H1 (cell line): ENCODE data around the gene RNASET2. TPM values are rescaled to one million over a fixed set of nuclear protein-coding genes. Genes with fewer than 3 reads are reported as not detected.

Experiments used
- CTCF ChIA-PET: fragments of 300-600 bp; sonication (Branson Sonifier 250); formaldehyde crosslinking; loops from one replicate; lab custom pipeline; 2021; ENCODE audit not compliant: partially characterized antibody; lab: Charles Lee
- POLR2A ChIA-PET: fragments of 300-600 bp; sonication (Branson Sonifier 250); formaldehyde crosslinking; loops from one replicate; lab custom pipeline; 2021; ENCODE audit warnings: inconsistent platforms; ENCODE audit not compliant: partially characterized antibody; lab: Charles Lee
- DNase-seq, 2 experiments: peaks; one replicate each; pipeline versions ENCODE4 v3.0.0 to v3.0.0-alpha.2; 2010 to 2022; ENCODE audit warnings: low spot score in 2 of 2, low read depth in 1 of 2, mixed read lengths in 1 of 2
- FAIRE-seq: peaks from 2 replicates; lab custom pipeline; 2011; peaks lifted over from hg19 to GRCh38; lab: Jason Lieb, UNC
- H2AFZ ChIP-seq: 2 replicates; pipeline ENCODE4 v1.8.1; 2012; ENCODE audit warnings: low read length, inconsistent platforms
- H2AK5ac ChIP-seq: 2 replicates; pipeline ENCODE4 v1.6.1; 2013; ENCODE audit warnings: low read depth, low read length
- H2BK120ac ChIP-seq: replicated peaks from 2 replicates; pipeline ENCODE3; 2013; ENCODE audit warnings: low read depth, low read length, inconsistent platforms
- H2BK12ac ChIP-seq: 2 replicates; pipeline ENCODE4 v1.6.1; 2013; ENCODE audit warnings: low read depth, low read length
- H2BK15ac ChIP-seq: 2 replicates; pipeline ENCODE4 v1.6.1; 2013; ENCODE audit warnings: low read length
- H2BK20ac ChIP-seq: 2 replicates; pipeline ENCODE4 v1.6.1; 2013; ENCODE audit warnings: low read length
- H2BK5ac ChIP-seq: 2 replicates; pipeline ENCODE4 v1.6.1; 2013; ENCODE audit warnings: low read depth, low read length
- H3K14ac ChIP-seq: 2 replicates; pipeline ENCODE4 v1.6.1; 2013; ENCODE audit warnings: inconsistent platforms; ENCODE audit not compliant: insufficient read length
- H3K18ac ChIP-seq: 2 replicates; pipeline ENCODE4 v1.6.1; 2013; ENCODE audit warnings: low read length; ENCODE audit errors: extremely low read depth
- H3K23ac ChIP-seq: 2 replicates; pipeline ENCODE4 v1.6.1; 2013; ENCODE audit warnings: inconsistent platforms; ENCODE audit not compliant: insufficient read length
- H3K23me2 ChIP-seq: 2 replicates; pipeline ENCODE4 v1.6.1; 2013; ENCODE audit warnings: low read depth, low read length
- H3K27ac ChIP-seq: 2 replicates; pipeline ENCODE4 v1.6.1; 2011; ENCODE audit warnings: low read depth, low read length, inconsistent platforms
- H3K27me3 ChIP-seq, 4 experiments: replicated peaks in 1 of 4; 1 replicate in 1 of 4; 2 replicates in 3 of 4; pipeline versions ENCODE4 v1.6.1 to v1.8.1; 2011 to 2013; ENCODE audit warnings: low read length in 3 of 4, mild to moderate bottlenecking in 3 of 4, inconsistent platforms in 2 of 4, mixed read lengths in 2 of 4, moderate library complexity in 1 of 4; ENCODE audit not compliant: control insufficient read depth in 3 of 4, insufficient read depth in 3 of 4; ENCODE audit errors: extremely low read depth in 1 of 4
- H3K36me3 ChIP-seq, 4 experiments: 2 replicates each; pipeline versions ENCODE4 v1.6.1 to v1.8.1; 2011 to 2013; ENCODE audit warnings: mild to moderate bottlenecking in 4 of 4, low read length in 3 of 4, moderate library complexity in 2 of 4, control low read depth in 1 of 4, inconsistent platforms in 1 of 4; ENCODE audit not compliant: insufficient read depth in 4 of 4, control insufficient read depth in 2 of 4
- H3K4ac ChIP-seq: replicated peaks from 2 replicates; pipeline ENCODE3; 2013; ENCODE audit warnings: low read length, low read depth, mixed read lengths, inconsistent platforms; ENCODE audit not compliant: insufficient read length
- H3K4me1 ChIP-seq, 4 experiments: replicated peaks in 1 of 4; 1 replicate in 1 of 4; 2 replicates in 3 of 4; pipeline versions ENCODE4 v1.6.1 to v1.8.1; 2011 to 2013; ENCODE audit warnings: low read length in 3 of 4, inconsistent platforms in 2 of 4, mixed read lengths in 1 of 4; ENCODE audit not compliant: insufficient read depth in 4 of 4, control insufficient read depth in 3 of 4
- H3K4me2 ChIP-seq, 2 experiments: 2 replicates each; pipeline versions ENCODE4 v1.6.1 to v1.8.1; 2011 to 2013; ENCODE audit warnings: low read depth in 2 of 2, low read length in 2 of 2, control low read depth in 1 of 2, inconsistent platforms in 1 of 2, mild to moderate bottlenecking in 1 of 2; ENCODE audit not compliant: insufficient read depth in 1 of 2
- H3K4me3 ChIP-seq, 4 experiments: fragments of 200-600, 300-600 bp in 1 of 4; sonication (generic), shearing (Covaris generic), sonication (Bioruptor Twin) in 1 of 4; 2 replicates each; pipeline versions ENCODE4 v1.5.1 to v1.8.1; 2011 to 2016; ENCODE audit warnings: low read length in 4 of 4, low read depth in 3 of 4, control low read depth in 2 of 4, inconsistent platforms in 2 of 4, mild to moderate bottlenecking in 2 of 4, mixed read lengths in 1 of 4, moderate library complexity in 1 of 4; ENCODE audit not compliant: insufficient read depth in 2 of 4; ENCODE audit errors: extremely low read depth in 1 of 4
- H3K56ac ChIP-seq: replicated peaks from 2 replicates; pipeline ENCODE3; 2013; ENCODE audit warnings: low read depth, mild to moderate bottlenecking, mixed read lengths, low read length, inconsistent platforms; ENCODE audit not compliant: insufficient read length
- H3K79me1 ChIP-seq: 2 replicates; pipeline ENCODE4 v1.6.1; 2013; ENCODE audit warnings: low read depth, low read length, control low read depth
- H3K79me2 ChIP-seq, 2 experiments: 2 replicates each; pipeline versions ENCODE4 v1.6.1 to v1.8.1; 2012 to 2013; ENCODE audit warnings: low read length in 2 of 2, mild to moderate bottlenecking in 2 of 2, inconsistent platforms in 1 of 2; ENCODE audit not compliant: insufficient read depth in 2 of 2, control insufficient read depth in 1 of 2
- H3K9ac ChIP-seq, 4 experiments: replicated peaks in 1 of 4; 1 replicate in 1 of 4; 2 replicates in 3 of 4; pipeline versions ENCODE4 v1.6.1 to v1.8.1; 2011 to 2013; ENCODE audit warnings: low read depth in 3 of 4, low read length in 3 of 4, control low read depth in 2 of 4, mild to moderate bottlenecking in 2 of 4, moderate library complexity in 2 of 4, inconsistent platforms in 1 of 4; ENCODE audit errors: extremely low read depth in 1 of 4
- H3K9me3 ChIP-seq, 2 experiments: 2 replicates each; pipeline versions ENCODE4 v1.6.1 to v1.8.1; 2012 to 2013; ENCODE audit warnings: mild to moderate bottlenecking in 2 of 2, moderate library complexity in 2 of 2, control low read depth in 1 of 2, inconsistent platforms in 1 of 2, low read depth in 1 of 2, low read length in 1 of 2, mixed read lengths in 1 of 2; ENCODE audit not compliant: insufficient read depth in 2 of 2
- H4K20me1 ChIP-seq, 2 experiments: replicated peaks in 1 of 2; 2 replicates each; pipeline versions ENCODE3 to v1.8.1; 2011 to 2013; ENCODE audit warnings: inconsistent platforms in 2 of 2, low read length in 2 of 2, mild to moderate bottlenecking in 1 of 2; ENCODE audit not compliant: insufficient read depth in 2 of 2, control insufficient read depth in 1 of 2
- H4K5ac ChIP-seq: 2 replicates; pipeline ENCODE4 v1.6.1; 2013; ENCODE audit warnings: low read length, low read depth, mixed read lengths, inconsistent platforms; ENCODE audit not compliant: insufficient read length
- H4K8ac ChIP-seq: 2 replicates; pipeline ENCODE4 v1.8.0; 2013; ENCODE audit warnings: mild to moderate bottlenecking, moderate library complexity, low read length, inconsistent platforms; ENCODE audit not compliant: insufficient read depth; ENCODE audit errors: extremely low read depth
- H4K91ac ChIP-seq: replicated peaks from 2 replicates; pipeline ENCODE3; 2013; ENCODE audit warnings: low read length, mixed read lengths, inconsistent platforms; ENCODE audit not compliant: insufficient read length
- BRCA1 ChIP-seq: IDR thresholded peaks from 2 replicates; pipeline ENCODE4 v1.6.1; 2012; ENCODE audit warnings: low read depth, low read length, improper control_type of control experiment
- CBX5 ChIP-seq: fragments of 300-800, 300-1000 bp; sonication (generic); IDR thresholded peaks from 2 replicates; pipeline ENCODE4 v1.7.1; 2016; ENCODE audit warnings: antibody characterized with exemption, low read length, low read depth
- CHD2 ChIP-seq: IDR thresholded peaks from 2 replicates; pipeline ENCODE4 v1.6.1; 2012; ENCODE audit warnings: low read length, improper control_type of control experiment
- EP300 ChIP-seq, 2 experiments: IDR thresholded peaks; 1 replicate in 1 of 2; 2 replicates in 1 of 2; pipeline ENCODE4 v1.6.1; 2011 to 2012; ENCODE audit warnings: low read depth in 2 of 2, low read length in 2 of 2, mild to moderate bottlenecking in 2 of 2, borderline replicate concordance in 1 of 2, inconsistent platforms in 1 of 2, moderate library complexity in 1 of 2
- HDAC2 ChIP-seq, 2 experiments: fragments of 300-600 bp in 1 of 2; sonication (generic) in 1 of 2; IDR thresholded peaks; 2 replicates each; pipeline ENCODE4 v1.6.1; 2011 to 2012; ENCODE audit warnings: low read depth in 2 of 2, low read length in 2 of 2, mild to moderate bottlenecking in 2 of 2, moderate library complexity in 2 of 2, borderline replicate concordance in 1 of 2, inconsistent platforms in 1 of 2
- KDM1A ChIP-seq: fragments of 200-600, 300-600 bp; sonication (generic); IDR thresholded peaks from 2 replicates; pipeline ENCODE4 v1.7.1; 2016; ENCODE audit warnings: mild to moderate bottlenecking, low read length, borderline replicate concordance
- NRF1 ChIP-seq: IDR thresholded peaks from 2 replicates; pipeline ENCODE4 v1.6.1; 2011; ENCODE audit warnings: mild to moderate bottlenecking, low read depth, low read length, improper control_type of control experiment
- POLR2A ChIP-seq, 2 experiments: IDR thresholded peaks; 1 replicate in 1 of 2; 2 replicates in 1 of 2; pipeline ENCODE4 v1.6.1; 2011; ENCODE audit warnings: low read depth in 2 of 2, low read length in 2 of 2, mild to moderate bottlenecking in 2 of 2; ENCODE audit errors: control extremely low read depth in 1 of 2
- RXRA ChIP-seq: IDR thresholded peaks from 2 replicates; pipeline ENCODE4 v1.6.1; 2011; ENCODE audit warnings: low read depth, mild to moderate bottlenecking, low read length, moderate library complexity; ENCODE audit not compliant: insufficient read depth
- SRF ChIP-seq: IDR thresholded peaks from 2 replicates; pipeline ENCODE4 v1.6.1; 2011; ENCODE audit warnings: mild to moderate bottlenecking, low read depth, low read length, moderate library complexity
- SUZ12 ChIP-seq: fragments of 200-600 bp; sonication (generic); IDR thresholded peaks from 2 replicates; pipeline ENCODE4 v1.6.1; 2012; ENCODE audit warnings: mild to moderate bottlenecking, inconsistent platforms, low read length, moderate library complexity, mixed read lengths
- YY1 ChIP-seq: IDR thresholded peaks from 2 replicates; pipeline ENCODE4 v1.6.1; 2011; ENCODE audit warnings: low read depth, mild to moderate bottlenecking, low read length
- WGBS, 2 experiments: shearing (Covaris generic) in 1 of 2; methylation state at CpG; one replicate each; pipeline versions ENCODE4 v1.1.6 to v1.1.7; 2013 to 2015; ENCODE audit warnings: low lambda C conversion rate in 2 of 2, mixed read lengths in 2 of 2, inconsistent platforms in 1 of 2, low coverage in 1 of 2, missing lambda C conversion rate in 1 of 2; ENCODE audit not compliant: insufficient replicate concordance in 2 of 2, insufficient coverage in 1 of 2, insufficient read length in 1 of 2; ENCODE audit errors: extremely low coverage in 1 of 2, missing lambda C conversion rate in 1 of 2; 5-methylcytosine and 5-hydroxymethylcytosine counted together
- polyA plus RNA-seq, 7 experiments: library from polyadenylated mRNA; depleted of rRNA in 3 of 7; stranded (reverse) in 5 of 7; unstranded in 2 of 7; fragments of >200 nt in 5 of 7; fragments of 200-250 nt in 2 of 7; gene quantifications; 1 replicate in 5 of 7; 2 replicates in 1 of 7; 4 replicates in 1 of 7; pipeline versions ENCODE4 v1.2.1 to v1.2.3, GENCODE V29; 2011 to 2013; ENCODE audit warnings: missing spikeins in 2 of 7, mixed read lengths in 2 of 7
- total RNA-seq: library from RNA; stranded (reverse); fragmentation: NEBNext Ultra II Directional; extraction: Animal tissue kit (Norgen Biotek cat#: 25700); gene quantifications from 2 replicates; pipeline ENCODE4 v1.2.1, GENCODE V29; 2021
- TF ChIP-seq, protein P1 (sequence below): IDR thresholded peaks from 2 replicates; pipeline ENCODE4 v1.6.1; 2011; ENCODE audit warnings: low read depth, mild to moderate bottlenecking, low read length; ENCODE audit not compliant: insufficient read depth

Gene RNASET2
- total and polyA plus RNA-seq, 2 of the 8 experiments (the other 6 are each of a cell fraction or from before 2014, with no cell fraction given), result 15.7 to 22.9 TPM

GRCh38 chr6:166940643-166941068 is 15.7 kb downstream of the RNASET2 start:
- no peak for FAIRE-seq
- H4K91ac ChIP-seq, result no peak overlapping the region
- no peaks in the 10 kb centered on the region for H3K79me1 ChIP-seq
- H2AK5ac ChIP-seq, result no peak overlapping the region
- no peak overlapping the region for H2BK20ac ChIP-seq
- no peaks in the 10 kb centered on the region for H3K79me2 ChIP-seq
- H4K20me1 ChIP-seq, result no peaks in the 10 kb centered on the region
- H2AFZ ChIP-seq, result no peak overlapping the region
- H3K23me2 ChIP-seq, result no peaks in the 10 kb centered on the region
- no peak overlapping the region for H3K4me2 ChIP-seq
- H3K27ac ChIP-seq, result no peak overlapping the region
- peaks cover 0 to 3% (median 1%) of the 10 kb centered on the region in 4 experiments; a peak in 2 of 7 replicates for H3K4me1 ChIP-seq
- no peak overlapping the region for H3K56ac ChIP-seq
- 90% methylated on average over 7 of the region's 7 CpGs; no CpG with 5 or more reads in 1 of the 2 experiments for WGBS, 2 experiments
- TF ChIP-seq SRF (no peak), CBX5 (no peak), YY1 (no peak), BRCA1 (no peak), SUZ12 (no peak), POLR2A (IDR thresholded peaks at IDR 0.05; ENCODE audit: control extremely low read depth in 1 of 2, low read depth in 2 of 2, low read length in 2 of 2) (no peak), KDM1A (no peak), RXRA (no peak), NRF1 (no peak), EP300 (IDR thresholded peaks at IDR 0.05; ENCODE audit: borderline replicate concordance in 1 of 2, low read depth in 2 of 2, low read length in 2 of 2) (no peak), HDAC2 (IDR thresholded peaks at IDR 0.05; ENCODE audit: borderline replicate concordance in 1 of 2, low read depth in 2 of 2, low read length in 2 of 2) (no peak), CHD2 (no peak)
- TF ChIP-seq, protein P1, sequence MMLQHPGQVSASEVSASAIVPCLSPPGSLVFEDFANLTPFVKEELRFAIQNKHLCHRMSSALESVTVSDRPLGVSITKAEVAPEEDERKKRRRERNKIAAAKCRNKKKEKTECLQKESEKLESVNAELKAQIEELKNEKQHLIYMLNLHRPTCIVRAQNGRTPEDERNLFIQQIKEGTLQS, result no peak
- POLR2A ChIA-PET, result interaction anchor here (0.6 kb wide), 1 partner anchor 65 kb away, joined by 4 read pairs; no protein-coding TSS in a partner anchor
- H4K5ac ChIP-seq, result no peak overlapping the region
- H3K27me3 ChIP-seq, result no peaks in the 10 kb centered on the region
- H4K8ac ChIP-seq, result peak overlapping the region; percentile 23; the same call in 1 of the 2 replicates
- peaks cover 0 to 10% (median 0%) of the 10 kb centered on the region in 4 experiments; a peak in 2 of 8 replicates for H3K36me3 ChIP-seq
- no peak overlapping the region for H3K14ac ChIP-seq
- H2BK15ac ChIP-seq, result no peak overlapping the region
- H3K4me3 ChIP-seq, result no peak overlapping the region
- no peak overlapping the region for H3K18ac ChIP-seq
- CTCF ChIA-PET, result interaction anchor here (0.6 to 1.9 kb wide), 5 partner anchors 9 to 659 kb away, joined by 3 to 6 read pairs (median 4); no protein-coding TSS in a partner anchor
- no peak overlapping the region for H3K23ac ChIP-seq
- DNase-seq, result no peak
- no peak overlapping the region for H2BK5ac ChIP-seq
- H2BK12ac ChIP-seq, result no peak overlapping the region
- no peaks in the 10 kb centered on the region for H3K9me3 ChIP-seq
- H3K9ac ChIP-seq, result no peak overlapping the region
- no peak overlapping the region for H2BK120ac ChIP-seq
- no peak overlapping the region for H3K4ac ChIP-seq
